ENCODE data around the gene TECTB.
A peak's percentile ranks its signal among the peaks of the same experiment; 100 is the strongest.

TECTB gene

DNA sequence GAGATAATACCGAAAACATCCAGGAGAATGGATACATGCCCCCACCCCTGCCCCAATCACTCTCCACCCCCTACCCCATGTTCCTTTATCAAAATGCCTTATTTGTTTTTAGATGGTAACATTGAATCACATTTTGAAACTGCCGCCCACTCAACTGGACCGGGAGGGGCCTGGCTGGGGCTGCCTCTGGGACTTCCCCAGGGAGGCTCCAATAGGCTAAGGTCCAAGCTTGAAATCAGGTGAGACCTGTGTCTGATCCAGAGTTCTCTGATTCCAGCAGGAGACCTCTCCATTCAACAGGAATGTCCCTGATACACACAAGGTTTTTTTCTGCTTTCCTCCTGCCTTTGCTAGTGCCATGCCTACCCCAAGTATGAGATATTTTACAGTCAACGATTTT is 47.0 kb downstream of the TECTB start:
- TF ChIP-seq, protein P1, sequence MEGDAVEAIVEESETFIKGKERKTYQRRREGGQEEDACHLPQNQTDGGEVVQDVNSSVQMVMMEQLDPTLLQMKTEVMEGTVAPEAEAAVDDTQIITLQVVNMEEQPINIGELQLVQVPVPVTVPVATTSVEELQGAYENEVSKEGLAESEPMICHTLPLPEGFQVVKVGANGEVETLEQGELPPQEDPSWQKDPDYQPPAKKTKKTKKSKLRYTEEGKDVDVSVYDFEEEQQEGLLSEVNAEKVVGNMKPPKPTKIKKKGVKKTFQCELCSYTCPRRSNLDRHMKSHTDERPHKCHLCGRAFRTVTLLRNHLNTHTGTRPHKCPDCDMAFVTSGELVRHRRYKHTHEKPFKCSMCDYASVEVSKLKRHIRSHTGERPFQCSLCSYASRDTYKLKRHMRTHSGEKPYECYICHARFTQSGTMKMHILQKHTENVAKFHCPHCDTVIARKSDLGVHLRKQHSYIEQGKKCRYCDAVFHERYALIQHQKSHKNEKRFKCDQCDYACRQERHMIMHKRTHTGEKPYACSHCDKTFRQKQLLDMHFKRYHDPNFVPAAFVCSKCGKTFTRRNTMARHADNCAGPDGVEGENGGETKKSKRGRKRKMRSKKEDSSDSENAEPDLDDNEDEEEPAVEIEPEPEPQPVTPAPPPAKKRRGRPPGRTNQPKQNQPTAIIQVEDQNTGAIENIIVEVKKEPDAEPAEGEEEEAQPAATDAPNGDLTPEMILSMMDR (IDR thresholded peaks at IDR 0.05; ENCODE audit: low read depth, low read length): no peak
- no peak for DNase-seq (ENCODE audit: extremely low read depth, low read depth)

DNA sequence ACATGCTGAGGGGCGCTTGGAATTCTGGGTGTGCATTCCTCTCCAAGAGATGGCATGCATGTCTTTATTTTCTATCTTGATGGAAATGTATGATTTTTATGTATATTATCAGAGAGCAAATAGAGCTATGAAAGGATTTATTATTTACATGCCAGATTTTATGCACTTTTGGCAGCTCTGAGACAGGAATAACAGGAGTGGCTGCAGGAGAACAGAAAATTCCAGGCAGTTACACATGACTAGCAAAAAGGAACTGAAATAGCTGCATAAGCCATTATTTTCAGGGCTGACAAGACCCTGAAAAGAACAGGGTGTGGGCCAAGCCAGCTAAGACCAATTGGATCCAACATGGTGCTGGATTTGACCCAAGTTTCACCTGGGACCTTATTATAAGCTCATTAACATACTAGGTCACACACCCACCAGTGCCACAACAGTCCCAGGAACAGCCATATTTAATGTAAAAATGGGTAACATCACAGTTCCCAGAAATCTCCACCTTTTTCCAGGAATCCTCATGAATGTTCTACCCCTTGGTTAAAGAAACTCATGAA is 47.5 kb downstream of the TECTB start:
- TF ChIP-seq, protein P1 (IDR thresholded peaks at IDR 0.05; ENCODE audit: low read depth, low read length): no peak
- no peak for DNase-seq (ENCODE audit: extremely low read depth, low read depth)

DNA sequence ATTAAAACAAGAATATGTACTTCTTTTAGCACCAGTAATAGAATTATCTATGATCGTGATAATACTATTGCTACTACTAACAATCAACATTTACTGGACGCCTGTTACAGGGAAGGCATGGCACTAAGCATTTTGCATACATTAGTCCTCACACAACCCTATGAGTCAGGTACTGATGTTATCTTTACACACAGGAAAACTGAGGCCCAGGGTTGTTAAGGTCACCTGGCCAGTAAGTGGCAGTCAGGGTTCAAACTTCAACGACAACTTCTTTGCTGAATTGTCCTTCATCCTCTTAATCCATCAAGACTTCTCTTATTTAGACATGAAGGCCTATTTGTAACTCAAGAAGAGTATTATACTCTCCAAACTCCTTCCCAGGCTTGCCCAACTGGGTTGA is 48.8 kb downstream of the TECTB start:
- TF ChIP-seq, protein P1 (IDR thresholded peaks at IDR 0.05; ENCODE audit: low read depth, low read length): no peak
- DNase-seq (ENCODE audit: extremely low read depth, low read depth): no peak

DNA sequence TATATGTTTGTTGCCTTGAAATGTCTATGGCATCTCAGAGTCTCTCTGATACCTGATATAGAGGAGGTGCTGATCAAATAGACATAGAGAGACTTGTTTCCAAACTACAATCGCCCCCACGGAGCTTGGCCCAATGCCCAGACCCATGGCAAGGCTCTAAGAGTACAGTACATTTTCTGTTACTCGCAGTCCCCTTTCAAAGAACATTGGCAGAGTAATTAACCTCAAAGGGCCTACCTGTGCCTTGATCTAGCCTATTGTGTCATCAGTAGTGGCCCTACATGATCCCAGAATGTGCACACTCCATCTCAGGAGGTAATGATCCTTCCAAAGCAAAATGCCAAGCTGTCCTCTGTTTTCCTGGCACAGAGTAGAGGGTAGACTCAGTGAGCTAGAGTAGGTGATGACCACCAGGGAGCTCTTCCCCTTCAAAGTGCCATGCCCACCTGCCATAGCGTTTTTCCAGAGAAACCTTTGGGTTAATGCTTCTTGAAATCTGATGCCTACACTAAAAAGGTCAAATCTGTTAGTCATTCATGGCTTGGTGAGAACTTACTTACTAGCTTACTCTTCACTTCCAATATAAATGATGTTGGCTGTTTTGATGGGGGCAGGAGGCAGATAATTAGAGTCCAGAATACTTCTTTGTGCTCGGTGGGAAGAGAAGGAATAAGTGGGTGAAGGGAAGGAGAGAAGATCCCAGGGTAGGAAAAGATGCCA is 49.5 kb downstream of the TECTB start:
- no peak for DNase-seq (ENCODE audit: extremely low read depth, low read depth)
- TF ChIP-seq, protein P1 (IDR thresholded peaks at IDR 0.05; ENCODE audit: low read depth, low read length): no peak

DNA sequence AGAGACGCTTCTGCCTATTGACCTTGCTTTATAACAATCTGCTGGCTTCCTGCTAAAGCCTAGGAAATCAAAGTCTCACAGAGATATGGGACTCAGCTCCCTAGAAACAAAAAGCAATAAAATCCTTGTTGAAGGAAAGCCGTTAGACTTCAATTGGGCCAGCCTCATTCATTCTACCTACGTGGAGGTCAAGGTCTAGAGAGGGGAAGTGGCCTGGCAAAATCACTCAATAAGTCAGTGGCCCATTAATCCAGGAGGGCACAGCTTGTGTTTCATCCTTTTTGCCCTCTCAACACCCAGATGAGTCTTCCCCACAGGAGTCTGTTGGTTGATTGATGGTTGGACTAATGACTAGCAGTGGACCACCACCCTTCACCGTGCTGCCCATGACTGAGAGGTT is 50.3 kb downstream of the TECTB start:
- TF ChIP-seq, protein P1 (IDR thresholded peaks at IDR 0.05; ENCODE audit: low read depth, low read length): no peak
- DNase-seq (ENCODE audit: extremely low read depth, low read depth): no peak

DNA sequence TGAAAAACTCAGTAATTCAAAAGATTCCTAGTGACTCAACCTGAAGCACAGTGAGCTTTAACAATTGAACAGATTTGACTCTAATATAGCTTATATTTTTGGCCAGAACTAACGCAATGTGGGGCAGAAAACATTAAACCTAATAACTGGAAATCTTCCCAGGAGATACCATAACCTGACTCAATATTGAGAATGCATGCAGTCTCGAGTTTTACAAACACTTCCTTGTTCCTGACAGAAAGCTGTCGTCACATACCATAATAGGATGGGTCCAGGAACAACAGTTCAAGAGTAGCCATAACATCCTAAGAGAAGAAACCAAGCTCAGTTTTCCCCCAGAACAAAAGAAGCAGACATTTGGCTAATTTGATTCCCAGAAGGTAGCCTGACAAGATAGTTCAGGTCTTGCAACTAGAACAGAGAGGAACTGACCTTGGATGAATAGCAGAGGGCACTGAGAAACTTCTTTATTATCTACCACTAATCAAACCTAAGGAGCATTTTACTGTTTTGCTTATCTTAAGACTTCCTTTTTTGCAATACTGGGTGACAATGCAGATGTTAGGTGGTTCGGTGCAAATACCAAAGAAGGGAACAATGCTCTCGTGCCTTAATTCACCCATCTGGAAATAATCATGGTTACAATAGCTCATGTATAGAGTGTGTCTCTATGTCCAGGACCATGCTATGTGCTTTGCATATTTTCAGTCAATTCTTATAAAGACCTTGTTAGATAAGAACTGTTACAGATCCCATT is 52.1 kb downstream of the TECTB start:
- TF ChIP-seq, protein P1 (IDR thresholded peaks at IDR 0.05; ENCODE audit: low read depth, low read length): no peak
- DNase-seq (ENCODE audit: extremely low read depth, low read depth): peak; percentile 12

DNA sequence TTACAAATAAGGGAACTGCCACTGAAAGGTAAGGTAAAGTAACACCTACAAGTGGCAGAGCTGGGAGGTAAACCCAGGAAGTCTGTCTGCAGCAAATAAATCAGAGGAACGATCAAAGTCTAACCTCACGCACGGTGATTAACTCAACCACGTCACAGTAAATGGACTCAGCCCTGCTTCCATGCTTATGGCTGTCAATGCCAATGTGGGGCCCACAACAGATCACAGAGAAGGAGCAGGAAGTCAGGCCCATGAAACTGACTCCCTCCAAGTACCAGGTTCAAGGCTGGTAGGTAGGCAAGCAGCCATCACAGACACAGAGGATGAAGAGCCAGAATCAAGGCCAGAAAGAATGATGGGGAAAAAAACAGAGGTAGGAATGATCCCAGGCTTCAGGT is 52.7 kb downstream of the TECTB start:
- no peak for DNase-seq (ENCODE audit: extremely low read depth, low read depth)
- TF ChIP-seq, protein P1 (IDR thresholded peaks at IDR 0.05; ENCODE audit: low read depth, low read length): no peak
